ENCODE measurements around the gene CFAP77.

GRCh38 chr9:132543251-132543650 is 133.2 kb downstream of the CFAP77 start:
- TF ChIP-seq ZNF384 (IDR thresholded peaks at IDR 0.05) (no peak), NFRKB (IDR thresholded peaks at IDR 0.05) (no peak), CTBP1 (IDR thresholded peaks at IDR 0.05; ENCODE audit: borderline replicate concordance) (no peak), SP1 (IDR thresholded peaks at IDR 0.05) (no peak), BHLHE40 (IDR thresholded peaks at IDR 0.05; ENCODE audit: borderline replicate concordance) (no peak), TARDBP (IDR thresholded peaks at IDR 0.05) (no peak), FOXK2 (IDR thresholded peaks at IDR 0.05) (no peak), L3MBTL2 (conservative IDR thresholded peaks at IDR 0.05) (no peak), ARNT (IDR thresholded peaks at IDR 0.05) (no peak), SUZ12 (IDR thresholded peaks at IDR 0.05) (no peak), ELF4 (IDR thresholded peaks at IDR 0.05) (no peak), HDGF (IDR thresholded peaks at IDR 0.05; ENCODE audit: borderline replicate concordance) (no peak)

Data from HEK293T (cell line).